Keratinocyte (primary cell): ENCODE data around the gene CARD6. TPM values are rescaled to one million over a fixed set of nuclear protein-coding genes. Genes with fewer than 3 reads are reported as not detected.

Experiments
- DNase-seq: peaks from one replicate; pipeline ENCODE4 v3.0.0-alpha.2; 2011; ENCODE audit warnings: low read depth, missing footprints, low spot score
- FAIRE-seq: peaks from 2 replicates; lab custom pipeline; 2011; peaks lifted over from hg19 to GRCh38; lab: Jason Lieb, UNC
- H2AFZ ChIP-seq: 2 replicates; pipeline ENCODE4 v1.6.0; 2012; ENCODE audit warnings: low read length, control low read depth, inconsistent platforms; ENCODE audit not compliant: control insufficient read depth
- H3K27ac ChIP-seq: 2 replicates; pipeline ENCODE4 v1.5.1; 2011; ENCODE audit warnings: low read length; ENCODE audit not compliant: control insufficient read depth, insufficient read depth
- H3K27me3 ChIP-seq: 3 replicates; pipeline ENCODE4 v1.6.0; 2011; ENCODE audit warnings: low read length; ENCODE audit not compliant: control insufficient read depth, insufficient read depth; ENCODE audit errors: extremely low read depth
- H3K36me3 ChIP-seq, 2 experiments: 2 replicates in 1 of 2; 3 replicates in 1 of 2; pipeline ENCODE4 v1.5.1; 2011; ENCODE audit warnings: low read length in 2 of 2, mild to moderate bottlenecking in 1 of 2; ENCODE audit not compliant: control insufficient read depth in 2 of 2, insufficient read depth in 2 of 2; ENCODE audit errors: extremely low read depth in 1 of 2
- H3K4me1 ChIP-seq: 3 replicates; pipeline ENCODE4 v1.5.1; 2011; ENCODE audit warnings: low read length; ENCODE audit not compliant: control insufficient read depth, insufficient read depth; ENCODE audit errors: extremely low read depth
- H3K4me2 ChIP-seq: 3 replicates; pipeline ENCODE4 v1.6.0; 2011; ENCODE audit warnings: low read depth, low read length; ENCODE audit not compliant: control insufficient read depth, insufficient read depth; ENCODE audit errors: extremely low read depth
- H3K4me3 ChIP-seq, 3 experiments: fragments of 200-600 bp in 1 of 3; sonication (generic) in 1 of 3; 2 replicates in 2 of 3; 3 replicates in 1 of 3; pipeline ENCODE4 v1.5.1; 2011 to 2016; ENCODE audit warnings: low read length in 3 of 3, mild to moderate bottlenecking in 3 of 3, control low read depth in 2 of 3, inconsistent platforms in 1 of 3, low read depth in 1 of 3, mixed read lengths in 1 of 3, mixed run types in 1 of 3, moderate library complexity in 1 of 3; ENCODE audit not compliant: control insufficient read depth in 2 of 3, insufficient read depth in 2 of 3; ENCODE audit errors: extremely low read depth in 1 of 3
- H3K79me2 ChIP-seq: 2 replicates; pipeline ENCODE4 v1.6.0; 2012; ENCODE audit warnings: low read length; ENCODE audit not compliant: control insufficient read depth, insufficient read depth
- H3K9ac ChIP-seq: 3 replicates; pipeline ENCODE4 v1.6.0; 2011; ENCODE audit warnings: low read length; ENCODE audit not compliant: control insufficient read depth, insufficient read depth; ENCODE audit errors: extremely low read depth
- H3K9me1 ChIP-seq: 3 replicates; pipeline ENCODE4 v1.6.0; 2011; ENCODE audit warnings: low read length; ENCODE audit not compliant: control insufficient read depth, insufficient read depth; ENCODE audit errors: extremely low read depth
- H3K9me3 ChIP-seq: 2 replicates; pipeline ENCODE4 v1.5.1; 2012; ENCODE audit warnings: low read depth, low read length; ENCODE audit not compliant: control insufficient read depth
- H4K20me1 ChIP-seq: 3 replicates; pipeline ENCODE4 v1.6.0; 2011; ENCODE audit warnings: low read length; ENCODE audit not compliant: control insufficient read depth, insufficient read depth; ENCODE audit errors: extremely low read depth
- CTCF ChIP-seq, 3 experiments: IDR thresholded peaks in 1 of 3; conservative IDR thresholded peaks in 1 of 3; optimal IDR thresholded peaks in 1 of 3; 2 replicates in 2 of 3; 3 replicates in 1 of 3; pipeline versions ENCODE3 to v1.5.1; 2011; ENCODE audit warnings: low read length in 3 of 3, mild to moderate bottlenecking in 3 of 3, moderate library complexity in 2 of 3, control low read depth in 1 of 3, inconsistent platforms in 1 of 3; ENCODE audit not compliant: insufficient read depth in 2 of 3; ENCODE audit errors: extremely low read depth in 1 of 3
- EZH2 ChIP-seq: IDR thresholded peaks from one replicate; pipeline ENCODE4 v1.6.1; 2012; ENCODE audit warnings: inconsistent platforms, mild to moderate bottlenecking, low read length, moderate library complexity
- dilution Hi-C: fragments of 300-500 bp; cut with MboI; formaldehyde crosslinking; loops from one replicate; pipeline ENCODE4 v1.7.0; 2020; ENCODE audit warnings: low sequenced_read_pairs; ENCODE audit not compliant: extremely low pct_ligation_motif_present
- polyA plus RNA-seq, 5 experiments: library from polyadenylated mRNA; depleted of rRNA in 3 of 5; stranded (reverse) in 3 of 5; stranded (forward) in 1 of 5; unstranded in 1 of 5; fragments of >200 nt; gene quantifications; 1 replicate in 1 of 5; 2 replicates in 3 of 5; 3 replicates in 1 of 5; pipeline versions ENCODE4 v1.2.1 to v1.2.3, GENCODE V29; 2011 to 2012; ENCODE audit warnings: missing spikeins in 2 of 5, low read depth in 1 of 5, low replicate concordance in 1 of 5

Gene CARD6
- polyA plus RNA-seq, 1 donor (not counting 4 experiments of a cell fraction or from before 2014, with no cell fraction given) = 4.4 TPM

GRCh38 chr5:40873286-40873880 is 32.2 kb downstream of the CARD6 start:
- FAIRE-seq (no peak), DNase-seq (no peak)
- dilution Hi-C loops = no loop called here
- no peak overlapping the region for H3K4me2 ChIP-seq
- no peak overlapping the region for H3K9ac ChIP-seq
- no peaks in the 10 kb centered on the region for H3K36me3 ChIP-seq
- no peak overlapping the region for H2AFZ ChIP-seq
- no peak overlapping the region for H3K27ac ChIP-seq
- no peak overlapping the region for H3K4me3 ChIP-seq
- no peaks in the 10 kb centered on the region for H4K20me1 ChIP-seq
- H3K27me3 ChIP-seq = no peaks in the 10 kb centered on the region
- H3K79me2 ChIP-seq = no peaks in the 10 kb centered on the region
- H3K9me1 ChIP-seq = no peaks in the 10 kb centered on the region
- H3K9me3 ChIP-seq = peaks cover 7% of the 10 kb centered on the region
- TF ChIP-seq EZH2 (no peak), CTCF (optimal IDR thresholded peaks at IDR 0.05 in 1 of 3, IDR thresholded peaks at IDR 0.05 in 1 of 3, conservative IDR thresholded peaks at IDR 0.05 in 1 of 3; ENCODE audit: extremely low read depth in 1 of 3, insufficient read depth in 2 of 3, low read length in 3 of 3) (no peak)
- no peaks in the 10 kb centered on the region for H3K4me1 ChIP-seq

- dilution Hi-C loops = no loop called here
- Histone ChIP-seq H3K36me3 (no peaks in the 10 kb centered on the region), H3K79me2 (no peaks in the 10 kb centered on the region), H4K20me1 (no peaks in the 10 kb centered on the region), H3K27ac (no peak overlapping the region), H2AFZ (no peak overlapping the region), H3K9me1 (no peaks in the 10 kb centered on the region), H3K4me3 (no peak overlapping the region), H3K9me3 (peaks cover 7% of the 10 kb centered on the region), H3K9ac (no peak overlapping the region), H3K4me1 (no peaks in the 10 kb centered on the region), H3K4me2 (no peak overlapping the region), H3K27me3 (no peaks in the 10 kb centered on the region)
- FAIRE-seq (no peak), DNase-seq (no peak)
- no peak for TF ChIP-seq CTCF (optimal IDR thresholded peaks at IDR 0.05 in 1 of 3, IDR thresholded peaks at IDR 0.05 in 1 of 3, conservative IDR thresholded peaks at IDR 0.05 in 1 of 3; ENCODE audit: extremely low read depth in 1 of 3, insufficient read depth in 2 of 3, low read length in 3 of 3)
- no peak for TF ChIP-seq EZH2
These were observed 34.8 kb downstream of the CARD6 start for GRCh38 chr5:40875958-40876357.
